ENCODE data around the gene GOLPH3. TPM values are rescaled to one million over a fixed set of nuclear protein-coding genes. Genes with fewer than 3 reads are reported as not detected.

The GOLPH3 gene
- total and polyA plus RNA-seq, 2 of the 4 experiments (the other 2 are of a cell fraction) = 38.2 to 41.3 TPM

DNA sequence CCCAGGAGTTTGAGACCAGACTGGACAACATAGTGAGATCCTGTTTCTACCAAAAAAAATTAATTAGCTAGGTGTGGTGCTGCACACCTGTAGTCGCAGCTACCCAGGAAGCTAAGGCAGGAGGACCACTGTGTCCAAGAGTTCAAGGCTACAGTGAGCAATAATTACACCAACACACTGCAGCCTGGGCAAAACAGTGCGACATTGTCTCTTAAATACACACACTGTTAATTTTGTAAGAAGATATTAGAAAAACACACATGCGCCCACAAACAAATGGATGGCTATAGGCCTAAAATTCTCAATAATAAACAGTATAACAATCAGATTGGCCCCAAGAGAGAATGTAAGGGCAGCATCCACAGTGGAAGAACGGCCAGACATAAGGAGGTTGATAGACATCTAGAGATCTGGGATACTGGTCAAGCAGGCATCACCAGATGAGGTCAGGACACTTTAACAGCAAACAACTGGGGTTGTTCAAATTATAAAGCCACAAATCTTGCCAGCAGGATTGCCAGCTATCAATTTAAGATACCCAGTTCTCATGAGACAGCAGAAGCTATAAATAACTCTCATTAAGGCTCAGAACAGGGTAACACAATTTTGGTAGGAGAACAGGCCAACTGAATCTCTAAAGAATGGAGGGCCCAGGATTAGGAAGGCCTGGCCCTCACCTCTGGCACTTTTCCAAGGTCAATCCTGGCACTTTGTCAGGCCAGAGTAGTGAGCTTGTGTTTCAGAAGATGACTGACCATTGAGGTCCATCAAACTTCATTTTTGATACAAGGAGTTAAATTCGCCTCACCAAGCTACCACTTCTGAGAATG is 29.5 kb downstream of the GOLPH3 start:
- no peak overlapping the region for H4K5ac ChIP-seq (ENCODE audit: low read depth, low read length)
- intact Hi-C loops (cut with micrococcal nuclease) = no loop called here
- no peak overlapping the region for H4K8ac ChIP-seq (ENCODE audit: low read depth in 2 of 2, low read length in 2 of 2)
- no peak overlapping the region for H2BK5ac ChIP-seq (ENCODE audit: low read depth, low read length, poor library complexity, severe bottlenecking)
- peaks cover 14% of the 10 kb centered on the region for H3K9me1 ChIP-seq (ENCODE audit: insufficient read depth, low read length)
- H4K20me1 ChIP-seq (ENCODE audit: insufficient read depth, low read length) = peaks cover 71% of the 10 kb centered on the region
- no peak overlapping the region for H2AK5ac ChIP-seq (ENCODE audit: low read depth, low read length)
- H3K27me3 ChIP-seq (ENCODE audit: control insufficient read depth, insufficient read depth, low read length) = no peaks in the 10 kb centered on the region
- H3K36me3 ChIP-seq (ENCODE audit: control insufficient read depth, insufficient read depth, low read length) = peaks cover 8% of the 10 kb centered on the region
- no peak overlapping the region for H2BK120ac ChIP-seq (ENCODE audit: low read depth, low read length)
- ATAC-seq (ENCODE audit: low read depth) (no peak), DNase-seq (no peak)
- H2BK15ac ChIP-seq (ENCODE audit: low read depth, low read length) = no peak overlapping the region
- no peak overlapping the region for H3K23ac ChIP-seq (ENCODE audit: low read depth, low read length)
- in situ Hi-C loops (cut with MboI; ENCODE audit: low sequenced_read_pairs) = no loop called here
- no peak for TF ChIP-seq MXI1 (IDR thresholded peaks at IDR 0.05; ENCODE audit: borderline replicate concordance, low read depth, low read length)
- no peak for TF ChIP-seq FOS (IDR thresholded peaks at IDR 0.05; ENCODE audit: low read depth, low read length)
- no peak for TF ChIP-seq NFE2L2 (IDR thresholded peaks at IDR 0.05; ENCODE audit: low read depth, low read length)
- TF ChIP-seq, protein P1, sequence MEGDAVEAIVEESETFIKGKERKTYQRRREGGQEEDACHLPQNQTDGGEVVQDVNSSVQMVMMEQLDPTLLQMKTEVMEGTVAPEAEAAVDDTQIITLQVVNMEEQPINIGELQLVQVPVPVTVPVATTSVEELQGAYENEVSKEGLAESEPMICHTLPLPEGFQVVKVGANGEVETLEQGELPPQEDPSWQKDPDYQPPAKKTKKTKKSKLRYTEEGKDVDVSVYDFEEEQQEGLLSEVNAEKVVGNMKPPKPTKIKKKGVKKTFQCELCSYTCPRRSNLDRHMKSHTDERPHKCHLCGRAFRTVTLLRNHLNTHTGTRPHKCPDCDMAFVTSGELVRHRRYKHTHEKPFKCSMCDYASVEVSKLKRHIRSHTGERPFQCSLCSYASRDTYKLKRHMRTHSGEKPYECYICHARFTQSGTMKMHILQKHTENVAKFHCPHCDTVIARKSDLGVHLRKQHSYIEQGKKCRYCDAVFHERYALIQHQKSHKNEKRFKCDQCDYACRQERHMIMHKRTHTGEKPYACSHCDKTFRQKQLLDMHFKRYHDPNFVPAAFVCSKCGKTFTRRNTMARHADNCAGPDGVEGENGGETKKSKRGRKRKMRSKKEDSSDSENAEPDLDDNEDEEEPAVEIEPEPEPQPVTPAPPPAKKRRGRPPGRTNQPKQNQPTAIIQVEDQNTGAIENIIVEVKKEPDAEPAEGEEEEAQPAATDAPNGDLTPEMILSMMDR (conservative IDR thresholded peaks at IDR 0.05; ENCODE audit: low read depth, low read length) = no peak
- no peak for TF ChIP-seq SMC3 (IDR thresholded peaks at IDR 0.05; ENCODE audit: low read depth, low read length)
- no peak for TF ChIP-seq RFX5 (IDR thresholded peaks at IDR 0.05; ENCODE audit: low read depth, low read length)
- no peak for TF ChIP-seq CHD1 (IDR thresholded peaks at IDR 0.05; ENCODE audit: low read depth, low read length)
- no peak overlapping the region for H3K14ac ChIP-seq (replicated peaks; ENCODE audit: low read depth, low read length)
- no peak overlapping the region for H3K9ac ChIP-seq (ENCODE audit: low read depth, low read length)
- H3K56ac ChIP-seq (ENCODE audit: extremely low read depth, insufficient read depth, low read length) = no peak overlapping the region
- CTCF ChIA-PET = no interaction called here
- no peak overlapping the region for H3K4me2 ChIP-seq (ENCODE audit: low read depth, low read length)
- H4K91ac ChIP-seq (ENCODE audit: insufficient read depth, low read depth, low read length) = no peak overlapping the region
- POLR2A ChIA-PET (ENCODE audit: unreplicated experiment) = no interaction called here
- H3K79me1 ChIP-seq (ENCODE audit: low read depth in 1 of 2, low read length in 2 of 2) = peaks cover 18 to 48% of the 10 kb centered on the region in 2 experiments
- WGBS, 2 experiments (ENCODE audit: extremely low coverage in 2 of 2, insufficient read length in 1 of 2) = no CpG with 5 or more reads among the region's 5 CpGs
- H2BK20ac ChIP-seq (ENCODE audit: low read depth, low read length) = no peak overlapping the region
- H3K4ac ChIP-seq (ENCODE audit: low read depth, low read length) = no peak overlapping the region
- TSS peak; percentile 9 for BruUV-seq (replicated peaks)
- H3K4me1 ChIP-seq (ENCODE audit: control insufficient read depth, insufficient read depth, low read length) = peaks cover 13% of the 10 kb centered on the region
- no peak overlapping the region for H3K18ac ChIP-seq (ENCODE audit: low read depth, low read length)
- dilution Hi-C loops (cut with HindIII; ENCODE audit: low sequenced_read_pairs, unreplicated experiment) = no loop called here
- no peak overlapping the region for H3K27ac ChIP-seq (ENCODE audit: insufficient read depth, low read length)
- H3K4me3 ChIP-seq (ENCODE audit: insufficient read depth, low read depth, low read length) = no peak overlapping the region
- no peak overlapping the region for H2AFZ ChIP-seq (replicated peaks; ENCODE audit: low read length, poor library complexity)
- H3K9me3 ChIP-seq (ENCODE audit: control insufficient read depth, insufficient read depth, low read length) = no peaks in the 10 kb centered on the region
- H2AK9ac ChIP-seq (replicated peaks; ENCODE audit: low read depth, low read length, poor library complexity) = no peak overlapping the region

Measured in IMR-90 (cell line).